Activated T-cell treated with anti-CD3 and anti-CD28 coated beads, Interleukin-2, amount 50 U/mL, for 4 hours (primary cell): Measurements from ENCODE around the gene FBXO24. TPM values are rescaled to one million over a fixed set of nuclear protein-coding genes. Genes with fewer than 3 reads are reported as not detected.

Experiments
- total RNA-seq, 3 donors: library from RNA; stranded (reverse); gene quantifications; one replicate each; pipeline ENCODE4 v1.2.1, GENCODE V29; 2021

FBXO24 gene
- total RNA-seq, 3 donors from 2014 or later: 0.14 to 0.40 (median 0.34) TPM

Other genes starting within 250 kb of the FBXO24 start
- 10 to 100 TPM; 29.2 to 48.8 (median 34.3) TPM for gene PILRB, start 228.2 kb upstream of the FBXO24 start, total RNA-seq
- gene PILRA, start 212.8 kb upstream of the FBXO24 start, total RNA-seq: 1 to 10 TPM in 2 of 3 donors, under 1 TPM in 1; 0.38 to 6.6 (median 1.1) TPM
- 1 to 10 TPM; 4.2 to 5.1 (median 4.8) TPM for gene ZCWPW1, start 157.6 kb upstream of the FBXO24 start, total RNA-seq
- gene MEPCE, start 156.5 kb upstream of the FBXO24 start, total RNA-seq: 10 to 100 TPM; 82.4 to 87.2 (median 84.4) TPM
- gene PPP1R35, start 149.8 kb upstream of the FBXO24 start, total RNA-seq: 10 to 100 TPM; 36.3 to 42.6 (median 37.4) TPM
- gene SPACDR, start 122.1 kb upstream of the FBXO24 start, total RNA-seq: under 1 TPM; 0.26 to 0.46 (median 0.41) TPM
- 10 to 100 TPM; 65.4 to 81.9 (median 81.5) TPM for gene TSC22D4, start 107.1 kb upstream of the FBXO24 start, total RNA-seq
- gene NYAP1, start 102.4 kb upstream of the FBXO24 start, total RNA-seq: under 1 TPM; 0.11 to 0.33 (median 0.18) TPM
- 10 to 100 TPM; 58.6 to 72.0 (median 65.9) TPM for gene AGFG2, start 47.1 kb upstream of the FBXO24 start, total RNA-seq
- gene SAP25, start 12.4 kb upstream of the FBXO24 start, total RNA-seq: 1 to 10 TPM; 6.2 to 8.1 (median 7.6) TPM
- gene LRCH4, start 199 bp upstream of the FBXO24 start, total RNA-seq: 10 to 100 TPM; 69.3 to 75.5 (median 73.1) TPM
- gene PCOLCE, start 16.0 kb downstream of the FBXO24 start, total RNA-seq: 1 to 10 TPM; 1.4 to 3.1 (median 2.0) TPM
- gene MOSPD3, start 26.2 kb downstream of the FBXO24 start, total RNA-seq: 1 to 10 TPM; 7.8 to 8.4 (median 7.9) TPM
- gene TFR2, start 55.2 kb downstream of the FBXO24 start, total RNA-seq: 10 to 100 TPM; 11.8 to 16.1 (median 15.4) TPM
- gene ACTL6B, start 70.1 kb downstream of the FBXO24 start, total RNA-seq: not detected
- 100 to 1,000 TPM; 209 to 231 (median 215) TPM for gene GNB2, start 87.4 kb downstream of the FBXO24 start, total RNA-seq
- 10 to 100 TPM; 56.2 to 88.3 (median 58.0) TPM for gene GIGYF1, start 107.9 kb downstream of the FBXO24 start, total RNA-seq
- 100 to 1,000 TPM in 1 of 3 donors, 10 to 100 TPM in 2; 77.3 to 106 (median 85.9) TPM for gene POP7, start 119.8 kb downstream of the FBXO24 start, total RNA-seq
- not detected for gene EPO, start 134.1 kb downstream of the FBXO24 start, total RNA-seq
- gene ZAN, start 147.3 kb downstream of the FBXO24 start, total RNA-seq: not detected
- gene EPHB4, start 241.2 kb downstream of the FBXO24 start, total RNA-seq: 1 to 10 TPM; 1.5 to 3.9 (median 2.6) TPM